ENCODE measurements around the gene YIPF3. TPM values are rescaled to one million over a fixed set of nuclear protein-coding genes. Genes with fewer than 3 reads are reported as not detected.

The YIPF3 gene
- total RNA-seq, 1 donor from 2014 or later, result 133 TPM

DNA sequence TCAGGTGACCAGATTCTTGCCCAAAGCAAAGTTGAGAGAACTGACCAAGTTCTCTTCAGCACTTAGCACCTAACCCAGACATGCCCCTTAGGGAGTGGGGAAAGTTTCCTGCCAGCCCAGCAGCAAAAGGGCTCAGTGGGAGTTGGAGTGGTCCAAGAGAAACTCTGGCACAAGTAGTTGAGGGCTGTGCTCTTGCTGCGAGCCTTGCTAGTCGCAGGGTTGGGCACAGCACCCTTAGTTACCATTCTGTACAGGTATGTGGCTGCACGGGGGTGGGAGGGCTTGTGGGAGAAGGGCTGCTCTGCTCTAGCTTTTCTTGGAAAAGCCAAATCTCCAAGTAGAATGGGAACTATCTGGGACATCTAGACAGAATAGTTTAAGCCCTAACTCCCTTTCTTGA, 6.6 kb upstream of the YIPF3 start:
- Mint-ChIP-seq H3K4me3 (ENCODE audit: unreplicated experiment) (no peak overlapping the region), H3K27ac (ENCODE audit: unreplicated experiment) (no peak overlapping the region), H3K36me3 (ENCODE audit: low read depth) (peaks cover 46% of the 10 kb centered on the region), H3K9me3 (ENCODE audit: low read depth) (no peaks in the 10 kb centered on the region), H3K27me3 (ENCODE audit: low read depth) (no peaks in the 10 kb centered on the region), H3K4me1 (ENCODE audit: low read depth) (no peaks in the 10 kb centered on the region)
- DNase-seq (ENCODE audit: low spot score), result no peak
- TF ChIP-seq, protein P1, sequence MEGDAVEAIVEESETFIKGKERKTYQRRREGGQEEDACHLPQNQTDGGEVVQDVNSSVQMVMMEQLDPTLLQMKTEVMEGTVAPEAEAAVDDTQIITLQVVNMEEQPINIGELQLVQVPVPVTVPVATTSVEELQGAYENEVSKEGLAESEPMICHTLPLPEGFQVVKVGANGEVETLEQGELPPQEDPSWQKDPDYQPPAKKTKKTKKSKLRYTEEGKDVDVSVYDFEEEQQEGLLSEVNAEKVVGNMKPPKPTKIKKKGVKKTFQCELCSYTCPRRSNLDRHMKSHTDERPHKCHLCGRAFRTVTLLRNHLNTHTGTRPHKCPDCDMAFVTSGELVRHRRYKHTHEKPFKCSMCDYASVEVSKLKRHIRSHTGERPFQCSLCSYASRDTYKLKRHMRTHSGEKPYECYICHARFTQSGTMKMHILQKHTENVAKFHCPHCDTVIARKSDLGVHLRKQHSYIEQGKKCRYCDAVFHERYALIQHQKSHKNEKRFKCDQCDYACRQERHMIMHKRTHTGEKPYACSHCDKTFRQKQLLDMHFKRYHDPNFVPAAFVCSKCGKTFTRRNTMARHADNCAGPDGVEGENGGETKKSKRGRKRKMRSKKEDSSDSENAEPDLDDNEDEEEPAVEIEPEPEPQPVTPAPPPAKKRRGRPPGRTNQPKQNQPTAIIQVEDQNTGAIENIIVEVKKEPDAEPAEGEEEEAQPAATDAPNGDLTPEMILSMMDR (IDR thresholded peaks at IDR 0.05), result no peak

DNA sequence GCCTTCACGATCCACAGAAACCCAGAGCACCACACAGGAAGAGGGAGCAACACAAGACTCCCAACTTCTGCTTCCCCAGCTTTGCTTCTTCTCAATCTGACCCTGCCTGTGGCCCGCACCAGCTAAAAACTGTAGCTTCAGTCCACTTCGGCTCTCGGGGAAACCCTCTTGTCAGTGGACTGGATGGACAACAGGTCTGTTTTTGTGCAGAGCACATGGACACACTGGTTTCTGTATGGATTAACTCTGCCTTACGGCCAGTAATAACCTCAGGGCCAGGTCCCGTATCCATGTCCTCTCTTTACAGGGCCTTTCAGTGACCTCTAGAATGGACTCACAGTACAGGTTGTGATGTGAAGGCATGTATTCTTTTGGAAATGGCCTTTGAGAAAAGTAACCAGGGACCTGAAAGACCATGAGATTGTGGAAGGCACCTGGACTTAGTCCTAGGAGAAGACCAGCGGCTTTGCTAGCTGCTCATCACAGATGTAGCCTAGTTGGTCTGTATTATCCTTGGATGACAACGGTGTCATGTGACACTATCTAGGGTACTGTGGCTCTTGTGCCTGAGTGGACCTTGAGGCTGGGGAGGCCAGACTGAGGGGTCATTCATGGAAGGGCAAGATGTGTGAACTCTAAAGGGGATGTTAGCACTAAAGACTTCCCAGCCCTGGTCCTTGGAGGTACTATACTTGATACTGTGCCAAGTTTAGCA, 6.0 kb upstream of the YIPF3 start:
- Mint-ChIP-seq H3K4me1 (ENCODE audit: low read depth) (no peaks in the 10 kb centered on the region), H3K4me3 (ENCODE audit: unreplicated experiment) (no peak overlapping the region), H3K9me3 (ENCODE audit: low read depth) (no peaks in the 10 kb centered on the region), H3K36me3 (ENCODE audit: low read depth) (peaks cover 43% of the 10 kb centered on the region), H3K27ac (ENCODE audit: unreplicated experiment) (no peak overlapping the region), H3K27me3 (ENCODE audit: low read depth) (no peaks in the 10 kb centered on the region)
- TF ChIP-seq, protein P1 (IDR thresholded peaks at IDR 0.05), result no peak
- DNase-seq (ENCODE audit: low spot score), result no peak

DNA sequence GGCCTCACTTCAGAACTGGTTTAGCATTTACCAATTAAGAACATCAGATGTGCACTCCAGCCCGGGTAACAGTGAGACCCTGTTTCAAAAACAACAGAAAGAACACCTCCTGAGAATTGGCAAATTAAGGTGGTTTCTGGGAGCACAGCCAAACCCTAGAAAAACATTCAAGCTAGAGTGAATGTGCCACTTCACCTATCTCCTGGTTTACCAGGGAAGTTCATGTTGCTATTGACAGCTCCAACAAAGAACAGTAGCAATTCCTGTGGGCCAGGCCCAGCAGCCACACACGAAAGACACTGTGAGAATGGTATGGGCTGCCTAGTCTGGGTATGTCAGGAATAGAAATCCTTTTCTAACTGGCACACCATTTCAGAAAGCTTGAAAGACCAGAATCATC, 5.1 kb upstream of the YIPF3 start:
- Mint-ChIP-seq H3K27me3 (ENCODE audit: low read depth) (no peaks in the 10 kb centered on the region), H3K36me3 (ENCODE audit: low read depth) (peaks cover 35% of the 10 kb centered on the region), H3K9me3 (ENCODE audit: low read depth) (no peaks in the 10 kb centered on the region), H3K4me1 (ENCODE audit: low read depth) (no peaks in the 10 kb centered on the region), H3K4me3 (ENCODE audit: unreplicated experiment) (no peak overlapping the region), H3K27ac (ENCODE audit: unreplicated experiment) (no peak overlapping the region)
- DNase-seq (ENCODE audit: low spot score), result no peak
- TF ChIP-seq, protein P1 (IDR thresholded peaks at IDR 0.05), result no peak

DNA sequence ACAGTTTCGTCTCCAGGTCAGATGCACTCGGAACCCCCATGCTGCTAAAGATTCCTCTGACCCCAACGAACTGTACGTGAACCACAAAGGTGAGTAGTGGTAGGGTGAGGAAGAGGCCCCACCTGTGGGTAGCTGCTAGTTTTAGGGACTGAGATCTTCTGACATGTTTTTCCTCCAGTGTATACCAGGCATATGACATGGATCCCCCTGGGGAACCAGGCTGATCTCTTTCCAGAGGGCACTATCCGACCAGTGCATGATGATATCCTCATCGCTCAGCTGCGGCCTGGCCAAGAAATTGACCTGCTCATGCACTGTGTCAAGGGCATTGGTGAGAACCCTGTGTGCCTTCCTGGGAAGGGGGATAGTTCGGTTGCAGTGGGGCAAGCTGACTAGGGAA, 3.4 kb upstream of the YIPF3 start:
- no peak overlapping the region for H3K4me3 Mint-ChIP-seq (ENCODE audit: unreplicated experiment)
- peaks cover 14% of the 10 kb centered on the region for H3K4me1 Mint-ChIP-seq (ENCODE audit: low read depth)
- TF ChIP-seq, protein P1 (IDR thresholded peaks at IDR 0.05), result no peak
- H3K9me3 Mint-ChIP-seq (ENCODE audit: low read depth), result no peaks in the 10 kb centered on the region
- H3K36me3 Mint-ChIP-seq (ENCODE audit: low read depth), result peaks cover 28% of the 10 kb centered on the region
- no peaks in the 10 kb centered on the region for H3K27me3 Mint-ChIP-seq (ENCODE audit: low read depth)
- H3K27ac Mint-ChIP-seq (ENCODE audit: unreplicated experiment), result no peak overlapping the region
- DNase-seq (ENCODE audit: low spot score), result no peak

DNA sequence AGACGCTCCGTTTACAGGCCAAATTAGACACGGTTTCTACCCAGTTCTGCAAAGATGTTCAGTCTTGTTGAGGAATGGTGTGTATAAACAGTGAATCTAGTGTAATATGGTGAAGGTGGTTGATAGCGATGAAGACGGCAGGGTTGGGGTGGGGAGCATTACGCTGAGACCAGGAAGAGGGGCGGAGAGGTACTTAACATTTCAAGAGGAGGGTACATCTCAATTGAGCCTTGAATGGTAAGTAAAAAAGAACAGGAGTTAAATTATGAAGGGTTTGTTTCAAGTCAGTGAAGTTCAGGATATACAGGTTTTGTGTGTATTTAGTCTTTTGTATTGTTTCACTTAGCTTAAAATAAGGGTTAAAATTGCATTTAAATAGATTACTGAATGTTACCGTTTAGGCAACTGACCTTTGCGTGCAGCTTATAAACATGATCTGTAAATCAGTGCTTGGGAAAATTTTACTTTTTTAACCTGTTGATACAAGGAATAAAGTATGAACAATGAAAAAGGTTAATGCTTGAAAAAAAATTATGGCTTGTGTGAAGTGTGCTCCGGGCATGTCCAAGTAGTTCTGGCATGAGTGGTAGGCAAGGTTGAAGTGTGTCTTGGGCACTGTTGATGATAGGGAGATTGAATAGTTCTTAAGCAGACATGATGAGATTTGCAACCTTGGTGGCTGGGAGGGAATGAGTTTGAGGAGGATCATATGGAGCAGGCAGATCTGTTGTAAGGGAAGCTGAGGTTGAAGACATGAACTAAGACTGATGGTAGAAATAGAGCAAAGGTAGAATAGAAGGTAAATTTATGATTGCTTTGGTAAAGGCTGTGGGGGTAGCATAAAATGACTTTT, 1.0 kb upstream of the YIPF3 start:
- peaks cover 30% of the 10 kb centered on the region for H3K36me3 Mint-ChIP-seq (ENCODE audit: low read depth)
- no peaks in the 10 kb centered on the region for H3K27me3 Mint-ChIP-seq (ENCODE audit: low read depth)
- H3K9me3 Mint-ChIP-seq (ENCODE audit: low read depth), result no peaks in the 10 kb centered on the region
- no peak for DNase-seq (ENCODE audit: low spot score)
- H3K4me1 Mint-ChIP-seq (ENCODE audit: low read depth), result peaks cover 24% of the 10 kb centered on the region
- TF ChIP-seq, protein P1 (IDR thresholded peaks at IDR 0.05), result no peak
- H3K27ac Mint-ChIP-seq (ENCODE audit: unreplicated experiment), result no peak overlapping the region
- no peak overlapping the region for H3K4me3 Mint-ChIP-seq (ENCODE audit: unreplicated experiment)
